Measurements from ENCODE around the gene C19orf12.

- TF ChIP-seq ZC3H10 (CRISPR knock-in tag; IDR thresholded peaks at IDR 0.05) (no peak), CSRNP3 (CRISPR knock-in tag; IDR thresholded peaks at IDR 0.05) (no peak), ESRRG (CRISPR knock-in tag; IDR thresholded peaks at IDR 0.05) (no peak)
Observed at GRCh38 chr19:29727906-29728305, 12.8 kb upstream of the C19orf12 start.

Measured in SK-N-SH treated with all-trans-retinoic acid at 6 μM for 48 hours (cell line).